GM12891 (cell line): ENCODE results near the gene FANK1.

Experiments used
- PAX5 ChIP-seq: IDR thresholded peaks from 2 replicates; pipeline ENCODE4 v1.6.1; 2011; ENCODE audit warnings: low read length, moderate library complexity, mild to moderate bottlenecking; ENCODE audit not compliant: insufficient read depth, severe bottlenecking
- POLR2A ChIP-seq: IDR thresholded peaks from 2 replicates; pipeline ENCODE4 v1.6.1; 2011; ENCODE audit warnings: low read depth, low read length, control low read depth
- POLR2AphosphoS5 ChIP-seq: IDR thresholded peaks from 2 replicates; pipeline ENCODE4 v1.6.1; 2011; ENCODE audit warnings: low read depth, low read length, control low read depth
- TAF1 ChIP-seq: IDR thresholded peaks from 2 replicates; pipeline ENCODE4 v1.6.1; 2011; ENCODE audit warnings: low read depth, low read length, control low read depth

DNA sequence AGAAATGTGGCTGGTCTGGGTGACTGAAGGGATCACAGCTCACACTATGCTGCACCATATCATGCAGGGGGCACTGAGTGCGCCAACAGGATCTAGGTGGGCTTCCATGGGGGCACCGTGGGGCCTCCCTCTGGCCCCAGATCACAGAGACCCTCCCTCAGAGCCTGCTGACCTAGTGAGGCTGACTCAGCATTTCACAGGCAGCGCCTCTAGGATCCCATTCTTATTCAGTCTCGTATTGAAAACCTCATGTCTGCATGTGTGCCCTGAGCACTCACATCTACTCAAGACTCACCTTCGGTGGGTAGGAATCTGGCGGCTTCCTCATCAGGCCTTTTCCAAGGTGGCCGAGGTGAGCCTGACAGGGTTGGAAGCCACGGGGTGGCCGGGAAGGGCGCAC lies 141.6 kb downstream of the FANK1 start:
- TF ChIP-seq PAX5 = no peak
- TF ChIP-seq POLR2A = no peak
- no peak for TF ChIP-seq TAF1
- no peak for TF ChIP-seq POLR2AphosphoS5
